Measurements from ENCODE around the gene TNP1. TPM values are rescaled to one million over a fixed set of nuclear protein-coding genes. Genes with fewer than 3 reads are reported as not detected.

Gene TNP1
- total and polyA plus RNA-seq, 2 donors (not counting 1 experiment from before 2014, with no cell fraction given): not detected

DNA sequence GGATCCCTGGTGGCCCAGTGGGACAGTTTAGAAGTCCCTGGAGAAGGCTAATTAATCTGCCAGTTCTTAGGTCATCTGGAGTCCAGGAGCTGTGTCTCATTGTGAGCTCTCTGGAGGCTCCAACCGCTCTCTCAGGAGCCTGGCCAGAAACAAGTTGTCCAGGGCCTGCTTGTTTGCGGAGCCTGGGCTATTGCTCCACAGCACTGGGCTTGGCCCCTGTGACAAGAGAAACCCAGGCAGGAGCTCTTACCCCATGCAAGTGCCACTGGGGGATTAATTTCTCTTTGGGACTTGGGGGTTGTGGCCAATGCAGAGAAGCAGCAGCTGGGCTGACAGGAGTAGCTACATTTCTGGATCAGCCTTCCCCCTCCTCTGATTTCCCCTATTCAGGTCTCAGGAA is 24.5 kb upstream of the TNP1 start:
- Histone ChIP-seq H3K79me2 (ENCODE audit: control insufficient read depth, insufficient read depth, low read length) (no peaks in the 10 kb centered on the region), H3K27ac (ENCODE audit: low read length in 2 of 2) (no peak overlapping the region), H3K9ac (ENCODE audit: low read length) (no peak overlapping the region), H3K9me3 (ENCODE audit: control extremely low read depth in 1 of 3, control insufficient read depth in 2 of 3, insufficient read depth in 1 of 3, low read length in 2 of 3) (peaks cover 0 to 7% (median 0%) of the 10 kb centered on the region in 3 donors), H3K4me3 (ENCODE audit: control extremely low read depth in 1 of 5, extremely low read depth in 1 of 5, insufficient read depth in 1 of 5, low read depth in 2 of 5, low read length in 4 of 5) (no peak overlapping the region), H3K4me2 (replicated peaks; ENCODE audit: low read depth, low read length, poor library complexity, severe bottlenecking) (no peak overlapping the region), H3K27me3 (replicated peaks in 1 of 4; ENCODE audit: control extremely low read depth in 1 of 4, control insufficient read depth in 3 of 4, insufficient read depth in 4 of 4, low read length in 3 of 4) (no peaks in the 10 kb centered on the region), H2AFZ (ENCODE audit: insufficient read depth, low read depth, low read length, poor library complexity, severe bottlenecking) (no peak overlapping the region), H3K4me1 (ENCODE audit: control insufficient read depth in 2 of 2, insufficient read depth in 2 of 2, low read length in 2 of 2) (no peaks in the 10 kb centered on the region), H3K36me3 (replicated peaks in 1 of 2; ENCODE audit: control extremely low read depth in 1 of 2, control insufficient read depth in 1 of 2, extremely low read depth in 1 of 2, insufficient read depth in 2 of 2, low read length in 1 of 2) (no peaks in the 10 kb centered on the region), H4K20me1 (ENCODE audit: control insufficient read depth, insufficient read depth, low read length, poor library complexity, severe bottlenecking) (no peaks in the 10 kb centered on the region)
- ATAC-seq (ENCODE audit: low read depth): no peak
- no peak for DNase-seq
- WGBS (ENCODE audit: insufficient coverage): 96% methylated on average over 2 of the region's 2 CpGs
- TF ChIP-seq CTCF (IDR thresholded peaks at IDR 0.05) (no peak), EZH2 (IDR thresholded peaks at IDR 0.05; ENCODE audit: borderline replicate concordance, insufficient read depth, low read depth, low read length, poor library complexity, severe bottlenecking) (no peak)
- POLR2A ChIA-PET: no interaction called here
- CTCF ChIA-PET: no interaction called here
- intact Hi-C loops (cut with micrococcal nuclease): no loop called here
- Mint-ChIP-seq H3K27me3 (peaks cover 7% of the 10 kb centered on the region), H3K4me1 (no peaks in the 10 kb centered on the region), H3K4me3 (no peak overlapping the region), H3K9me3 (ENCODE audit: insufficient read depth) (peaks cover 2% of the 10 kb centered on the region), H3K27ac (no peak overlapping the region)

- H3K27me3 ChIP-seq (replicated peaks in 1 of 4; ENCODE audit: control extremely low read depth in 1 of 4, control insufficient read depth in 3 of 4, insufficient read depth in 4 of 4, low read length in 3 of 4): no peaks in the 10 kb centered on the region
- H3K4me1 ChIP-seq (ENCODE audit: control insufficient read depth in 2 of 2, insufficient read depth in 2 of 2, low read length in 2 of 2): no peaks in the 10 kb centered on the region
- CTCF ChIA-PET: no interaction called here
- H4K20me1 ChIP-seq (ENCODE audit: control insufficient read depth, insufficient read depth, low read length, poor library complexity, severe bottlenecking): no peaks in the 10 kb centered on the region
- TF ChIP-seq EZH2 (IDR thresholded peaks at IDR 0.05; ENCODE audit: borderline replicate concordance, insufficient read depth, low read depth, low read length, poor library complexity, severe bottlenecking): no peak
- TF ChIP-seq CTCF (IDR thresholded peaks at IDR 0.05): no peak
- H3K9ac ChIP-seq (ENCODE audit: low read length): no peak overlapping the region
- DNase-seq: no peak
- POLR2A ChIA-PET: no interaction called here
- H3K4me3 Mint-ChIP-seq: no peak overlapping the region
- WGBS (ENCODE audit: insufficient coverage): 90% methylated on average over 3 of the region's 6 CpGs
- no peak overlapping the region for H3K27ac Mint-ChIP-seq
- peaks cover 0 to 7% (median 0%) of the 10 kb centered on the region in 3 donors for H3K9me3 ChIP-seq (ENCODE audit: control extremely low read depth in 1 of 3, control insufficient read depth in 2 of 3, insufficient read depth in 1 of 3, low read length in 2 of 3)
- no peak overlapping the region for H3K4me2 ChIP-seq (replicated peaks; ENCODE audit: low read depth, low read length, poor library complexity, severe bottlenecking)
- no peak overlapping the region for H3K4me3 ChIP-seq (ENCODE audit: control extremely low read depth in 1 of 5, extremely low read depth in 1 of 5, insufficient read depth in 1 of 5, low read depth in 2 of 5, low read length in 4 of 5)
- no peak for ATAC-seq (ENCODE audit: low read depth)
- no peaks in the 10 kb centered on the region for H3K4me1 Mint-ChIP-seq
- H3K9me3 Mint-ChIP-seq (ENCODE audit: insufficient read depth): peaks cover 2% of the 10 kb centered on the region
- H3K36me3 ChIP-seq (replicated peaks in 1 of 2; ENCODE audit: control extremely low read depth in 1 of 2, control insufficient read depth in 1 of 2, extremely low read depth in 1 of 2, insufficient read depth in 2 of 2, low read length in 1 of 2): no peaks in the 10 kb centered on the region
- no peaks in the 10 kb centered on the region for H3K79me2 ChIP-seq (ENCODE audit: control insufficient read depth, insufficient read depth, low read length)
- peaks cover 7% of the 10 kb centered on the region for H3K27me3 Mint-ChIP-seq
- intact Hi-C loops (cut with micrococcal nuclease): no loop called here
- no peak overlapping the region for H3K27ac ChIP-seq (ENCODE audit: low read length in 2 of 2)
- no peak overlapping the region for H2AFZ ChIP-seq (ENCODE audit: insufficient read depth, low read depth, low read length, poor library complexity, severe bottlenecking)
Observed at GRCh38 chr2:216882876-216883275, 23.0 kb upstream of the TNP1 start.

All from B cell (primary cell).